Omental fat pad (tissue), 4 donors: ENCODE data around the gene NDUFV2. TPM values are rescaled to one million over a fixed set of nuclear protein-coding genes. Genes with fewer than 3 reads are reported as not detected.

Experiments
- ATAC-seq: fragments of 150-250 bp; one replicate; pipeline ENCODE4 v1.9.1; 2016; ENCODE audit warnings: mild to moderate bottlenecking, moderate library complexity; ENCODE audit not compliant: low FRiP score
- DNase-seq: peaks from one replicate; pipeline ENCODE4 v3.0.0-alpha.2; 2019; ENCODE audit warnings: low spot score
- total RNA-seq, 4 donors: library from RNA; depleted of rRNA; stranded (reverse); fragments of >200 nt; gene quantifications; one replicate each; pipeline ENCODE4 v1.1.0, GENCODE V29; 2016
- TF ChIP-seq, protein P1 (sequence below), 3 donors: fragments of 450-650 bp; IDR thresholded peaks; one replicate each; pipeline ENCODE4 v1.5.1; 2016 to 2017; ENCODE audit warnings: antibody characterized with exemption in 3 of 3, mild to moderate bottlenecking in 3 of 3, moderate library complexity in 2 of 3

The NDUFV2 gene
- total RNA-seq, 4 donors from 2014 or later, result 86.1 to 92.1 (median 88.8) TPM

- no peak for DNase-seq
Observed at GRCh38 chr18:9065864-9066263, 36.6 kb upstream of the NDUFV2 start.

DNA sequence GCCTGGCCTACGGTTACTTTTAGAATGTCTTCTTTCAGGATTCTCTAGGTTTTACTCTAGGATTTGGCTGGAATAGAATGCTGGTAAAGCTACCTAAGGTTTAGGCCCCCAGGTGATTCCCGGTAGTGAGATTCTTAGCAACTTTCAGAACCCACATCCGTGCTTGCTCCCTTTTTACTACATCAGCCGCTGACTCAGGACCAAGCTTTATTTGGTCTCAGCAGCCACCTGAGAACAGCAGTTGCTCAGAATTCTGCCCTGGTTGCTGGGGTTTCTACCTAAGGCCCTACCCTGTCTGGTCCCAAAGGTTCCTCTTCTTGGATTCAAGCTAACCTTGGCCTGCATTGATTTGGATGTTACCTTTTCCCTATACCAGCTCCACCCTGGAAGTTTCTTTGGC, 36.1 kb upstream of the NDUFV2 start:
- TF ChIP-seq, protein P1, sequence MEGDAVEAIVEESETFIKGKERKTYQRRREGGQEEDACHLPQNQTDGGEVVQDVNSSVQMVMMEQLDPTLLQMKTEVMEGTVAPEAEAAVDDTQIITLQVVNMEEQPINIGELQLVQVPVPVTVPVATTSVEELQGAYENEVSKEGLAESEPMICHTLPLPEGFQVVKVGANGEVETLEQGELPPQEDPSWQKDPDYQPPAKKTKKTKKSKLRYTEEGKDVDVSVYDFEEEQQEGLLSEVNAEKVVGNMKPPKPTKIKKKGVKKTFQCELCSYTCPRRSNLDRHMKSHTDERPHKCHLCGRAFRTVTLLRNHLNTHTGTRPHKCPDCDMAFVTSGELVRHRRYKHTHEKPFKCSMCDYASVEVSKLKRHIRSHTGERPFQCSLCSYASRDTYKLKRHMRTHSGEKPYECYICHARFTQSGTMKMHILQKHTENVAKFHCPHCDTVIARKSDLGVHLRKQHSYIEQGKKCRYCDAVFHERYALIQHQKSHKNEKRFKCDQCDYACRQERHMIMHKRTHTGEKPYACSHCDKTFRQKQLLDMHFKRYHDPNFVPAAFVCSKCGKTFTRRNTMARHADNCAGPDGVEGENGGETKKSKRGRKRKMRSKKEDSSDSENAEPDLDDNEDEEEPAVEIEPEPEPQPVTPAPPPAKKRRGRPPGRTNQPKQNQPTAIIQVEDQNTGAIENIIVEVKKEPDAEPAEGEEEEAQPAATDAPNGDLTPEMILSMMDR (IDR thresholded peaks at IDR 0.05), result no peak
- ATAC-seq, result no peak

More at GRCh38 chr18:9065864-9066263, 36.6 kb upstream of the NDUFV2 start:
- TF ChIP-seq, protein P1 (IDR thresholded peaks at IDR 0.05), result no peak
- ATAC-seq, result no peak

GRCh38 chr18:9066817-9067306, 35.6 kb upstream of the NDUFV2 start:
- DNase-seq, result no peak
- TF ChIP-seq, protein P1 (IDR thresholded peaks at IDR 0.05), result no peak
- no peak for ATAC-seq

More for the DNA sequence above, 36.1 kb upstream of the NDUFV2 start:
- no peak for DNase-seq

DNA sequence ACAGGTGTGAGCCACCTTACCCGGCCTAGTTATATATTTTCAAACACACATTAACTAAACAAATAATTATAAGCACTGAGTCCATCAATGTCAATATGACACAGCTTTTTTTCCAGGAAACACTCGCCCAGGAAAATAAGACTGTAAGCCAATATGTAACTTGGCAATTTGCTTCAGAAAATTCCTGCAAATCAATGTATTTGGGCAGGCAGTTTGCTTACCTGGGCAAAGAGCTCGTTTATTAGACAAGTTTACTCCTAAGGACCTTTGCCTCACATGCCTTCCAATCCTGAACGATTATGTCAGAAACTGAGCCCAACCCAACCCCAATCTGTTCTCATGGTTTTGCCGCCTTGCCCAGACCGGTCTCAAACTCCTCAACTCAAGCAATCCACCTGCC, 34.7 kb upstream of the NDUFV2 start:
- DNase-seq, result no peak
- ATAC-seq, result no peak
- TF ChIP-seq, protein P1 (IDR thresholded peaks at IDR 0.05), result no peak

- ATAC-seq, result no peak
- no peak for DNase-seq
- TF ChIP-seq, protein P1 (IDR thresholded peaks at IDR 0.05), result no peak
Observed at GRCh38 chr18:9068346-9068745, 34.2 kb upstream of the NDUFV2 start.

- DNase-seq, result no peak
- ATAC-seq, result no peak
- TF ChIP-seq, protein P1 (IDR thresholded peaks at IDR 0.05), result no peak
Observed at GRCh38 chr18:9069601-9070000, 32.9 kb upstream of the NDUFV2 start.

GRCh38 chr18:9070212-9070611, 32.3 kb upstream of the NDUFV2 start:
- DNase-seq, result no peak
- TF ChIP-seq, protein P1 (IDR thresholded peaks at IDR 0.05), result no peak
- ATAC-seq, result no peak
